Measurements from ENCODE around the gene MXRA8.
A peak's percentile ranks its signal among the peaks of the same experiment; 100 is the strongest.
"Not testable (repeated sequence)": the region's sequence is repeated elsewhere in the genome, so short reads cannot be mapped to it uniquely, and the experiment has no call there.

The MXRA8 gene

DNA sequence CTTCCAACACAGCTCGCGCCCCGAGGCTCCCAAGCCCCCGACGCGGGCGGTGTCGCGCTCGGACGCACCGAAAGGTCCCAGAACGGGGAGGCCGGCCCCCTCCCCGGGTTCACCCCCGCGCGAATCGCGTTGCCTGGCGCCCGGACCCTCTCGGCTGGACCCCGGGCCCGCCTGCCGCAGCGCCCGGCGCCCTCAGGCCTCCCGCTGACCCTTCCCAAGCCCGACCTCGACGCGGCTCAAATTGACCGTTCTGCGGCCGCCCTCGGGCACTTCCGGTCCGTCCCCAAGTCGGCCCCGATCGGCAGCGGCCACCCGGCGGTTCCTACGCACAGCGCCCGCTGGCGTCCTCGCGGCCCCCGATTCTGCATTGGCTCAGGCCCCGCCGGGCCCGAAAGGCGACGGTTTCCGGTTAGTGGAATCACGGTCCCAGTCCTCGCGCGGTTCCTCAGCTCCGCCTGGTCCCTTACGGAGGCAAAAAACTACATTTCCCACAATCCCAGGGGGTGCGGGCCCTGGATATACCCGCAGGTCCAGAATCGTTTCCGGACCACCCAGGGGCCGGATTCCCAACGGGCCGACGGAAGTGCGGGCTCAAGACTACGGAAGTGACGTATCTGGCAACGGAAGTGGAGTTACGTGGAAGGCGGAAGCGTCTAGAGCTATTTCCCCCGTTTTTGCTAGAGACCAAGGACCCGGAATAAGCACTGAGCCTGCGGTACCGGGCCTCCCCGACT lies 16.7 kb upstream of the MXRA8 start, which contains the start of gene AURKAIP1:
TSS of gene AURKAIP1 (minus strand) at position 279 of the 734 bp plus-strand sequence. CDS start 451 bp downstream, outside the sequence.
- Histone ChIP-seq H3K4me3 (peak within 1 kb of the TSS; percentile 80 to 100 (median 96)), H3K36me3 (peaks cover 8 to 36% (median 22%) of the 10 kb centered on the region in 11 experiments), H3K4me1 (peaks cover 46 to 53% (median 51%) of the 10 kb centered on the region in 10 experiments), H4K20me1 (peaks cover 4 to 46% (median 41%) of the 10 kb centered on the region in 11 experiments; a peak in 21 of 22 replicates), H3K9me3 (replicated peaks in 1 of 11) (no peaks in the 10 kb centered on the region), H3K4me2 (peak within 1 kb of the TSS; percentile 95 to 100 (median 100)), H3K27ac (peak within 1 kb of the TSS; percentile 89 to 98 (median 95)), H3K9ac (peak within 1 kb of the TSS; percentile 91 to 99 (median 98)), H3K27me3 (no peaks in the 10 kb centered on the region)
- no peak for TF ChIP-seq Cebpa-rat (IDR thresholded peaks at IDR 0.05)

DNA sequence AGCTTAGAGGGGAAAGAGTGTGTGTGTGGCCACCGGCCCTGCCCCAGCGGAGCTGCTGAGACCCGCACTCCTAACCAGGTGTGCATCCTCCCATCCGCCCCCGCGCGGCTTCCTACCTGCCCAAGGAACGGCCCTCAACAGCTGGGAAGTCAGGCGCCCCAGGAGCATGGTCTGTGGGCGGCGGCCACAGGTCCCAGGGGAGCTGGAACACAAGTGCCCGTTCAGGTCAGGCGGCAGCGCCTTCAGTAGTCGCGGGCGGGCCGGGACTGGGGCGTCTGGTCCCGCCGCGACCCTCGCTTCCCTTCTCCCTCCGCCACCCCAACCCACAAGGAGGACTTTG lies 16.2 kb upstream of the MXRA8 start:
- H3K9ac ChIP-seq, result peak overlapping the region; percentile 91 to 99 (median 98)
- TF ChIP-seq Cebpa-rat (IDR thresholded peaks at IDR 0.05), result no peak
- H4K20me1 ChIP-seq, result peaks cover 4 to 45% (median 41%) of the 10 kb centered on the region in 11 experiments; a peak in 21 of 22 replicates
- H3K4me2 ChIP-seq, result peak overlapping the region; percentile 95 to 100 (median 100)
- peak overlapping the region; percentile 80 to 100 (median 96) for H3K4me3 ChIP-seq
- no peaks in the 10 kb centered on the region for H3K9me3 ChIP-seq (replicated peaks in 1 of 11)
- H3K36me3 ChIP-seq, result peaks cover 8 to 34% (median 20%) of the 10 kb centered on the region in 11 experiments
- peaks cover 46 to 57% (median 56%) of the 10 kb centered on the region in 10 experiments for H3K4me1 ChIP-seq
- peak overlapping the region; percentile 89 to 98 (median 95) for H3K27ac ChIP-seq
- no peaks in the 10 kb centered on the region for H3K27me3 ChIP-seq

- no peak for TF ChIP-seq Cebpa-rat (IDR thresholded peaks at IDR 0.05)
- peak overlapping the region; percentile 89 to 98 (median 95) for H3K27ac ChIP-seq
- H3K9me3 ChIP-seq (replicated peaks in 1 of 11), result no peaks in the 10 kb centered on the region
- H4K20me1 ChIP-seq, result peaks cover 4 to 45% (median 41%) of the 10 kb centered on the region in 11 experiments; a peak in 21 of 22 replicates
- H3K9ac ChIP-seq, result peak overlapping the region; percentile 91 to 99 (median 98)
- H3K36me3 ChIP-seq, result peaks cover 8 to 34% (median 20%) of the 10 kb centered on the region in 11 experiments
- peaks cover 46 to 62% (median 59%) of the 10 kb centered on the region in 10 experiments for H3K4me1 ChIP-seq
- H3K4me3 ChIP-seq, result peak overlapping the region; percentile 80 to 100 (median 96)
- H3K4me2 ChIP-seq, result peak overlapping the region; percentile 95 to 100 (median 100)
- H3K27me3 ChIP-seq, result no peaks in the 10 kb centered on the region
These were observed 15.6 kb upstream of the MXRA8 start for GRCh38 chr1:1373815-1374588.

GRCh38 chr1:1373051-1373814 lies 14.9 kb upstream of the MXRA8 start:
- peaks cover 4 to 45% (median 41%) of the 10 kb centered on the region in 11 experiments; a peak in 21 of 22 replicates for H4K20me1 ChIP-seq
- peak overlapping the region in 6 of 11 experiments; percentile 80 to 97 (median 94); a peak in 9 of 22 replicates for H3K27ac ChIP-seq
- H3K9ac ChIP-seq, result peak overlapping the region; percentile 91 to 99 (median 98)
- peak overlapping the region; percentile 95 to 100 (median 100) for H3K4me2 ChIP-seq
- peaks cover 8 to 34% (median 20%) of the 10 kb centered on the region in 11 experiments for H3K36me3 ChIP-seq
- H3K4me3 ChIP-seq, result peak overlapping the region; percentile 80 to 100 (median 96); a peak in 19 of 20 replicates
- no peaks in the 10 kb centered on the region for H3K9me3 ChIP-seq (replicated peaks in 1 of 11)
- peaks cover 46 to 62% (median 59%) of the 10 kb centered on the region in 10 experiments for H3K4me1 ChIP-seq
- TF ChIP-seq Cebpa-rat (IDR thresholded peaks at IDR 0.05), result no peak
- H3K27me3 ChIP-seq, result no peaks in the 10 kb centered on the region

- Histone ChIP-seq H3K4me2 (peak overlapping the region; percentile 95 to 100 (median 100)), H3K9me3 (replicated peaks in 1 of 11) (peaks cover 0 to 9% (median 5%) of the 10 kb centered on the region in 11 experiments; a peak in 17 of 22 replicates), H3K9ac (peak overlapping the region; percentile 53 to 99 (median 97); a peak in 21 of 22 replicates), H3K27ac (peak overlapping the region in 10 of 11 experiments; percentile 40 to 97 (median 77); a peak in 19 of 22 replicates), H4K20me1 (peaks cover 4 to 45% (median 41%) of the 10 kb centered on the region in 11 experiments; a peak in 21 of 22 replicates), H3K27me3 (no peaks in the 10 kb centered on the region), H3K4me3 (peak overlapping the region in 9 of 10 experiments; percentile 33 to 84 (median 49); a peak in 16 of 20 replicates), H3K36me3 (peaks cover 8 to 31% (median 20%) of the 10 kb centered on the region in 11 experiments), H3K4me1 (peaks cover 46 to 62% (median 59%) of the 10 kb centered on the region in 10 experiments)
- no peak for TF ChIP-seq Cebpa-rat (IDR thresholded peaks at IDR 0.05)
These were observed 13.7 kb upstream of the MXRA8 start for GRCh38 chr1:1371746-1372711.

DNA sequence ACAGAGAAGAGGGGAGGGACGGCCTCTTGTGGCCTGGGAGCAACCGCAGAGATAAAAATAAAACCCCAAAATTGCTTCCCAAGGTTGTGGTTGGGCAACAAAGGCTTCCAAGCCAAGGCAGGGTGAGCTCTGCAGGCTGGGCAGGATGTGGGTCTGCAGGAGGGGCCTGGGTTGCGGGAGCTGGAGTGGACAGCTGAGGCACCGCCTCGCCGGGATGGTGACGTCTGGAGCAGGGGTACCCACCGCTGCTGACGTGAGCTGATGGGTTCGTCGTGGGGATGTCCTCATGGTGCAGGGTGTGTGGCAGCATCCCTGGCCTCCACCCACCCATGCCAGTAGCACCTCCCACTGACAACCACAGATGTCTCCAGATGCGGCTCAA lies 13.0 kb upstream of the MXRA8 start:
- H3K36me3 ChIP-seq, result peaks cover 8 to 26% (median 19%) of the 10 kb centered on the region in 11 experiments
- H4K20me1 ChIP-seq, result peaks cover 4 to 45% (median 41%) of the 10 kb centered on the region in 11 experiments; a peak in 21 of 22 replicates
- peak in 8 of 11 experiments; percentile 26 to 85 (median 64); a peak in 10 of 22 replicates for TF ChIP-seq Cebpa-rat (IDR thresholded peaks at IDR 0.05)
- peak overlapping the region; percentile 53 to 99 (median 97); a peak in 21 of 22 replicates for H3K9ac ChIP-seq
- peak overlapping the region in 9 of 11 experiments; percentile 61 to 97 (median 77); a peak in 18 of 22 replicates for H3K27ac ChIP-seq
- H3K4me3 ChIP-seq, result peak overlapping the region in 9 of 10 experiments; percentile 33 to 84 (median 49); a peak in 15 of 20 replicates
- peak overlapping the region; percentile 95 to 100 (median 100) for H3K4me2 ChIP-seq
- no peaks in the 10 kb centered on the region for H3K27me3 ChIP-seq
- H3K4me1 ChIP-seq, result peaks cover 45 to 62% (median 59%) of the 10 kb centered on the region in 10 experiments
- peaks cover 5 to 16% (median 12%) of the 10 kb centered on the region in 11 experiments; a peak in 20 of 22 replicates for H3K9me3 ChIP-seq (replicated peaks in 1 of 11)

DNA sequence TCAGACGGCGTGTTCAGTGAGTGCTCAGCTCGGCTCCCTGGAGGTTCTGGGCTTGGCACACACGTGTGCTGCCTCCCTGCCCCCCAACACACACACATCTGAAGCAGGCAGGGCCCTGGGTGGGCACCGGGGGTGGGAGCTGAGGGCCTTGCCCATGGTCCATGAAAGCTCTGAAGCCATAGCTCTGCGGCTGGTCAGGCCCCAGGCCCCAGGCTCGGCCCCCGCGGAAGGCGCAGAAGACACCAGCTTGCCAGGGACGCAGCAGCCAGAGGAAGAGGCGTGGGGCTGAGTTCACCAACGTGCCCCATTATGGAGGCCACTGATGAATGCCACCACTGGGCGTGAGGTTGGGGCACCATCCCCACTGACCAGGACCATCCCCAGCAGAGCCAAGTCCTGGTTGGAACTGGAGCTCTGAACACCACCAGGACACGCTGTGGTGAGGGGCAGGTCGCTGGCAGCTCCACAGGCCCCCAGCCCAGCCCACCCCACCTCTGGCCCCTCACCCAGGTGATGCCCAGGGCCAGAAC lies 12.5 kb upstream of the MXRA8 start:
- TF ChIP-seq Cebpa-rat (IDR thresholded peaks at IDR 0.05), result no peak
- H4K20me1 ChIP-seq, result peaks cover 4 to 45% (median 41%) of the 10 kb centered on the region in 11 experiments; a peak in 21 of 22 replicates
- H3K27me3 ChIP-seq, result no peaks in the 10 kb centered on the region
- peak overlapping the region in 7 of 10 experiments; percentile 27 to 84 (median 49); a peak in 7 of 20 replicates for H3K4me3 ChIP-seq
- H3K9me3 ChIP-seq (replicated peaks in 1 of 11), result peaks cover 9 to 21% (median 17%) of the 10 kb centered on the region in 11 experiments; a peak in 20 of 22 replicates
- peak overlapping the region in 9 of 11 experiments; percentile 35 to 97 (median 72); a peak in 17 of 22 replicates for H3K27ac ChIP-seq
- peak overlapping the region; percentile 41 to 99 (median 97); a peak in 19 of 22 replicates for H3K9ac ChIP-seq
- H3K4me1 ChIP-seq, result peaks cover 40 to 57% (median 53%) of the 10 kb centered on the region in 10 experiments
- H3K4me2 ChIP-seq, result peak overlapping the region; percentile 95 to 100 (median 100)
- peaks cover 7 to 21% (median 15%) of the 10 kb centered on the region in 11 experiments for H3K36me3 ChIP-seq

DNA sequence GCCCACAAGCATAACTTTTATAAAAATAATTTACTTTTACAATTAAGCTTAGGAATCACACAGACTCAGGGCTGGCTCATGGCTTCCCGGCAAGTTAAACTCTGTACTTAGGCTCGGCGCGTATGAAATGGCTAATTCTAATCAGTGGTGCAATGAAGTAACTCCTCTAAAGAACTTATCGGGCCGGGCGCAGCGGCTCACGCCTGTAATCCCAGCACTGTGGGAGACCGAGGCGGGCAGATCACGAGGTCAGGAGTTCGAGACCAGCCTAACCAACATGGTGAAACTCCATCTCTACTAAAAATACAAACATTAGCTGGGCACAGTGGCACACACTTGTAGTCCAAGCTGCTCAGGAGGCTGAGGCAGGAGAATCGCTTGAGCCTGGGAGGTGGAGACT lies 11.7 kb upstream of the MXRA8 start:
- Histone ChIP-seq H4K20me1 (peaks cover 4 to 45% (median 41%) of the 10 kb centered on the region in 11 experiments; a peak in 21 of 22 replicates), H3K4me2 (peak overlapping the region in 10 of 11 experiments; percentile 95 to 100 (median 100); a peak in 20 of 22 replicates), H3K36me3 (peaks cover 7 to 21% (median 15%) of the 10 kb centered on the region in 11 experiments), H3K27ac (peak overlapping the region in 8 of 11 experiments; percentile 59 to 97 (median 76); a peak in 12 of 22 replicates), H3K9ac (peak overlapping the region in 9 of 11 experiments; percentile 57 to 99 (median 97); a peak in 12 of 22 replicates), H3K4me1 (peaks cover 39 to 54% (median 52%) of the 10 kb centered on the region in 10 experiments), H3K9me3 (replicated peaks in 1 of 11) (peaks cover 10 to 26% (median 21%) of the 10 kb centered on the region in 11 experiments; a peak in 20 of 22 replicates)
- H3K27me3 ChIP-seq, H3K4me3 ChIP-seq: not testable (repeated sequence)
